Omental fat pad (tissue), 4 donors: Measurements from ENCODE around the gene TMEM38A. TPM values are rescaled to one million over a fixed set of nuclear protein-coding genes. Genes with fewer than 3 reads are reported as not detected.
"Not testable (repeated sequence)": the region's sequence is repeated elsewhere in the genome, so short reads cannot be mapped to it uniquely, and the experiment has no call there.

Experiments
- ATAC-seq: fragments of 150-250 bp; one replicate; pipeline ENCODE4 v1.9.1; 2016; ENCODE audit warnings: mild to moderate bottlenecking, moderate library complexity; ENCODE audit not compliant: low FRiP score
- DNase-seq: peaks from one replicate; pipeline ENCODE4 v3.0.0-alpha.2; 2019; ENCODE audit warnings: low spot score
- total RNA-seq, 4 donors: library from RNA; depleted of rRNA; stranded (reverse); fragments of >200 nt; gene quantifications; one replicate each; pipeline ENCODE4 v1.1.0, GENCODE V29; 2016
- TF ChIP-seq, protein P1 (sequence below), 3 donors: fragments of 450-650 bp; IDR thresholded peaks; one replicate each; pipeline ENCODE4 v1.5.1; 2016 to 2017; ENCODE audit warnings: antibody characterized with exemption in 3 of 3, mild to moderate bottlenecking in 3 of 3, moderate library complexity in 2 of 3

Gene TMEM38A
- total RNA-seq, 4 donors from 2014 or later = 1.4 to 7.6 (median 1.9) TPM

- DNase-seq (no peak), ATAC-seq (no peak)
- TF ChIP-seq, protein P1, sequence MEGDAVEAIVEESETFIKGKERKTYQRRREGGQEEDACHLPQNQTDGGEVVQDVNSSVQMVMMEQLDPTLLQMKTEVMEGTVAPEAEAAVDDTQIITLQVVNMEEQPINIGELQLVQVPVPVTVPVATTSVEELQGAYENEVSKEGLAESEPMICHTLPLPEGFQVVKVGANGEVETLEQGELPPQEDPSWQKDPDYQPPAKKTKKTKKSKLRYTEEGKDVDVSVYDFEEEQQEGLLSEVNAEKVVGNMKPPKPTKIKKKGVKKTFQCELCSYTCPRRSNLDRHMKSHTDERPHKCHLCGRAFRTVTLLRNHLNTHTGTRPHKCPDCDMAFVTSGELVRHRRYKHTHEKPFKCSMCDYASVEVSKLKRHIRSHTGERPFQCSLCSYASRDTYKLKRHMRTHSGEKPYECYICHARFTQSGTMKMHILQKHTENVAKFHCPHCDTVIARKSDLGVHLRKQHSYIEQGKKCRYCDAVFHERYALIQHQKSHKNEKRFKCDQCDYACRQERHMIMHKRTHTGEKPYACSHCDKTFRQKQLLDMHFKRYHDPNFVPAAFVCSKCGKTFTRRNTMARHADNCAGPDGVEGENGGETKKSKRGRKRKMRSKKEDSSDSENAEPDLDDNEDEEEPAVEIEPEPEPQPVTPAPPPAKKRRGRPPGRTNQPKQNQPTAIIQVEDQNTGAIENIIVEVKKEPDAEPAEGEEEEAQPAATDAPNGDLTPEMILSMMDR (IDR thresholded peaks at IDR 0.05) = no peak
These were observed 10.1 kb upstream of the TMEM38A start for GRCh38 chr19:16650821-16651220.

DNA sequence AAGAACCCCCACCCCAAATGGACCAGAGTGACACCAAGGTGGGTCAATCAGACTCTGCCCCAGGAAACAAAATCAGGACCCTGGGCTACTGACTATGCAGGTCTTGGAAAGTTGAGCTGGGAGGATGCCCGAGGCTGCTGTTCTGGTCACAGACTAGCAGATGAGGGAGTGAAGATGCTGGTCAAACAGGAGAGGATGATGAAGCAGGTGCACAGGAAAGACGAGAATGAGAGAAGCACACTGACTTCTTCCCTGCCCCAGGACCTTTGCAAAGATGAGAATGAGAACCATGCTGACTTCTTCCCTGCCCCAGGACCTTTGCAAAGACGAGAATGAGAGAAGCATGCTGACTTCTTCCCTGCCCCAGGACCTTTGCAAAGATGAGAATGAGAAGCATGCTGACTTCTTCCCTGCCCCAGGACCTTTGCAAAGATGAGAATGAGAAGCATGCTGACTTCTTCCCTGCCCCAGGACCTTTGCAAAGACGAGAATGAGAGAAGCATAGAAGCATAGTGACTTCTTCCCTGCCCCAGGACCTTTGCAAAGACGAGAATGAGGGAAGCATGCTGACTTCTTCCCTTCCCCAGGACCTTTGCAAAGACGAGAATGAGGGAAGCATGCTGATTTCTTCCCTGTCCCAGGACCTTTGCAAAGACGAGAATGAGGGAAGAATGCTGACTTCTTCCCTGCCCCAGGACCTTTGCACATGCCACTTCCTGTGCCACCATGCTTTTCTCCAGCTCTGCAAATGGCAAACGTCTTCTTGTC lies 9.3 kb upstream of the TMEM38A start:
- not testable (repeated sequence) for DNase-seq, ATAC-seq

DNA sequence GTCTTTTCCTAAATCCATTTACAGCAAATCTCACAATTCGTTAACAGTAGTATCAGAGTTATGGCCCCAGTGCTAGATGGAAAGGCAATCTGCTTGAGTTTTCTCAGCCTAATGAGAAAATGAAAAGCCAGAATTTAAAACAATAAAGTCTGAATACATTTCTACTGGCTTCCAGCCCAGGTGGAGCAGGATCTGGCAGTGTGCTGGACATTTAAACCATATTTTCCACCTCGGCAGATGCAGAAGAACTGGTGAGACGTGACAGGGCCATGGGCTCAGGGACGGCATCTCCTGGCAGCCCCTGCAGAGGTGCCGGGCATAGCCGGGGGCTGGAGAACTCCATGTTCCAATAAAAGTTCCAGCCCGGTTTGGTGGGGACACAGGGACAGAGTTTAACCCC lies 8.1 kb upstream of the TMEM38A start:
- no peak for ATAC-seq
- DNase-seq = no peak
- TF ChIP-seq, protein P1 (IDR thresholded peaks at IDR 0.05) = no peak

- DNase-seq = no peak
- TF ChIP-seq, protein P1 (IDR thresholded peaks at IDR 0.05) = no peak
- ATAC-seq = no peak
These were observed 6.8 kb upstream of the TMEM38A start for GRCh38 chr19:16654140-16654539.

DNA sequence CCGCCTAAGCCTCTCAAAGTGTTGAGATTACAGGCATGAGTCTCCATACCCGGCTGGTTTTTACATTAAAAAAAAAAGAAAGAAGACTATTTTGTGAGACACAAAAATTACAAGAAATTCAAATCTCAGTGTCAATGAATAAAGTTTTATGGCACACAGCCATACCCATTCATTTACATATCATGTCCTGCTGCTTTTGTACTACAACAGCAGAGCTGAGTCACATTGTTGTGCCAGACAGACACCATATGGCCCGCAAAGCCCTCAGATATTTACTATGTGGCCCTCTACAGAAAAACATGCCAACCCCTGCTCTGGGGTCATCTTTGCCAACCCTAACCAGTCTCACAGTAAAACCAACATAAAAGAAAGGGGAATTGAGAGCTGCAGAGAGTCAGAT lies 6.3 kb upstream of the TMEM38A start:
- TF ChIP-seq, protein P1 (IDR thresholded peaks at IDR 0.05) = no peak
- DNase-seq = no peak
- ATAC-seq = no peak

- ATAC-seq (no peak), DNase-seq (no peak)
- TF ChIP-seq, protein P1 (IDR thresholded peaks at IDR 0.05) = no peak
These were observed 5.2 kb upstream of the TMEM38A start for GRCh38 chr19:16655727-16656126.

DNA sequence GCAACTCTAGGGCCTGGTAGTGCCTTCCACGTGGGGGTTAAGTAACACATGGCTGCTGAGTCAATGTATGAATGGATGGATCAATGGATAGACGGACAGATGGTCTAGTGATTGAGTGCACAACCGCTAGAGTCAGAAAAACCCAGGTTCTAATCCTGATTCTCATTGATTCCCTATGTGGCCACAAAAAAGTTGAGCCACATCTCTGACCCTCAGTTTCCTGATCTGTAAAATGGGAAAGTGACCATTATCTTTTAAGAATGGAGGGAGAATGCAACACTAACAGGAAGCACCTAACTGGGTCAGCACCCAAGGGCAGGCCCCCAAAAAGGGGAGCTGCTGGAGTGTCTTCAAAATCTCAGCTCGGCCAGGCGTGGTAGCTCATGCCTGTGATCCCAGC lies 3.6 kb upstream of the TMEM38A start:
- TF ChIP-seq, protein P1 (IDR thresholded peaks at IDR 0.05) = no peak
- no peak for ATAC-seq

More for the DNA sequence above, 3.6 kb upstream of the TMEM38A start:
- no peak for DNase-seq
